Fibroblast of lung (primary cell): ENCODE measurements around the gene SYPL1.

ENCODE experiments used
- EZH2 ChIP-seq: IDR thresholded peaks from 2 replicates; pipeline ENCODE4 v1.5.1; 2012; ENCODE audit warnings: low read length, control low read depth, mild to moderate bottlenecking; ENCODE audit errors: missing control alignments
- TF ChIP-seq, protein P1 (sequence below), 2 donors: IDR thresholded peaks in 1 of 2; conservative IDR thresholded peaks in 1 of 2; 1 replicate in 1 of 2; 2 replicates in 1 of 2; pipeline ENCODE4 v1.5.1; 2011 to 2012; ENCODE audit warnings: low read length in 2 of 2, control low read depth in 1 of 2, inconsistent platforms in 1 of 2, low read depth in 1 of 2, mild to moderate bottlenecking in 1 of 2

DNA sequence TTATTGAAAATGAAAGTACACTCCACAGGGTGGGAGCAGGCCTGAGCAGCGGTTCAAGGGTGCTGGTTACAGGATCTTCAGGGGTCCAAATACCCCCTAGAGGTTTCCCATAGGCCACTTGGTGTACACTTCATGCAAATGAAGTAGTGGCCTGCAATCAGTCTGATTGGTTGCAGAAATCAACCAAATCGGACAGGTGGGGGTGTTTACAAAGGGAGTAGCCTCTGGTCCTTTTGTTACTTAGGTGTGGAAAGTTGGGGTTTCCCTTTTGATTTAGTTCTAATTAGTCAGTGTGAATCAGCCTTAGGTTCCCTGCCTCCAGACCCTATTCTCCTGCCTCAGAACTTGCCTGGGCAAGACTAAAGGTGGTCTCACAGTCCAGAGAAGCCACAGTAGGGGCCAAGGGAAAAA lies 49.6 kb downstream of the SYPL1 start:
- TF ChIP-seq, protein P1, sequence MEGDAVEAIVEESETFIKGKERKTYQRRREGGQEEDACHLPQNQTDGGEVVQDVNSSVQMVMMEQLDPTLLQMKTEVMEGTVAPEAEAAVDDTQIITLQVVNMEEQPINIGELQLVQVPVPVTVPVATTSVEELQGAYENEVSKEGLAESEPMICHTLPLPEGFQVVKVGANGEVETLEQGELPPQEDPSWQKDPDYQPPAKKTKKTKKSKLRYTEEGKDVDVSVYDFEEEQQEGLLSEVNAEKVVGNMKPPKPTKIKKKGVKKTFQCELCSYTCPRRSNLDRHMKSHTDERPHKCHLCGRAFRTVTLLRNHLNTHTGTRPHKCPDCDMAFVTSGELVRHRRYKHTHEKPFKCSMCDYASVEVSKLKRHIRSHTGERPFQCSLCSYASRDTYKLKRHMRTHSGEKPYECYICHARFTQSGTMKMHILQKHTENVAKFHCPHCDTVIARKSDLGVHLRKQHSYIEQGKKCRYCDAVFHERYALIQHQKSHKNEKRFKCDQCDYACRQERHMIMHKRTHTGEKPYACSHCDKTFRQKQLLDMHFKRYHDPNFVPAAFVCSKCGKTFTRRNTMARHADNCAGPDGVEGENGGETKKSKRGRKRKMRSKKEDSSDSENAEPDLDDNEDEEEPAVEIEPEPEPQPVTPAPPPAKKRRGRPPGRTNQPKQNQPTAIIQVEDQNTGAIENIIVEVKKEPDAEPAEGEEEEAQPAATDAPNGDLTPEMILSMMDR (conservative IDR thresholded peaks at IDR 0.05 in 1 of 2, IDR thresholded peaks at IDR 0.05 in 1 of 2; ENCODE audit: low read depth in 1 of 2, low read length in 2 of 2) = no peak
- no peak for TF ChIP-seq EZH2
